HG03060 (cell line): ENCODE data around the gene TTI1.

Experiments used
- ATAC-seq: cut with Tn5 transposase; IDR thresholded peaks from one replicate; pipeline ENCODE4 v1.9.1; 2021; ENCODE audit warnings: low read depth, moderate number of reproducible peaks; ENCODE audit not compliant: unreplicated experiment

The TTI1 gene

DNA sequence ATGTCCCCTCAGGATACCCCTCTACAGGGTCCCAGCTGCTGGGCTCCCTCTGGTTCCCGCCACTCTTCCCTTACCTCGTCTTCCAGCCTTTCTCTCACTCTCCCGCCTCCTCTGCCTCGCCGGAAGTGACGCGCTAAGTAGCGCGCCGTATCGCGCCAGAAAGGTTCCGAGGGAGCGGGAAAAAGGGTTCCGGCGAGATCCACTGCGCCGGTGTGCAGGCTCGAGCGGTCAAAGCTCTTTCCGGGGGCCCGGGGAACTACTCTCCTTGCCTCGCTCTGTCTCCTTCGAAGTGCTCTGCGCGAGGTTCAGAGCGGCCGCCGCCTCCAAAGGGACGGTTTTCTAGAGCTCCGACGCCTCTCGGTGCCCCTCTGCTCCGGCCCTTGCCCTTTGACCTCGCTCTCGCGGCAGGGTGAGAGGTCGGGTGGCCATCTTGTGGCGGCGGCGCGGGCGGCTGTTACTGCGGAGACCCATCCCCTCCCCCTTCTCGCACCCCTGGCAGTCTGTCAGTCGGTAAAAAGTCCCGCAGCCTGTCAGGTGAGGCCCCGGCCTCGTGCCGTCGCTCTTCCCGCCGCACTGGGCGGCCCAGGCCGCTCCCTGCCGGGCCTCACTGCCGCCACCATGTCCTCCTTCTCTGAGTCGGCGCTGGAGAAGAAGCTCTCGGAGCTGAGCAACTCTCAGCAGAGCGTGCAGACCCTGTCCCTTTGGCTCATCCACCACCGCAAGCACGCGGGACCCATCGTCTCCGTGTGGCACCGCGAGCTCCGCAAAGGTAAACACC, at the start of gene TTI1, which contains the start of gene RPRD1B:
Gene TTI1, minus strand, starts transcription at position 127 of the 778 bp plus-strand sequence. CDS start 19,640 bp downstream, outside the sequence.
Gene RPRD1B, plus strand, starts transcription at position 417 of the 778 bp plus-strand sequence. Its CDS starts 202 bp downstream, at position 619.
- ATAC-seq = peak; percentile 75

DNA sequence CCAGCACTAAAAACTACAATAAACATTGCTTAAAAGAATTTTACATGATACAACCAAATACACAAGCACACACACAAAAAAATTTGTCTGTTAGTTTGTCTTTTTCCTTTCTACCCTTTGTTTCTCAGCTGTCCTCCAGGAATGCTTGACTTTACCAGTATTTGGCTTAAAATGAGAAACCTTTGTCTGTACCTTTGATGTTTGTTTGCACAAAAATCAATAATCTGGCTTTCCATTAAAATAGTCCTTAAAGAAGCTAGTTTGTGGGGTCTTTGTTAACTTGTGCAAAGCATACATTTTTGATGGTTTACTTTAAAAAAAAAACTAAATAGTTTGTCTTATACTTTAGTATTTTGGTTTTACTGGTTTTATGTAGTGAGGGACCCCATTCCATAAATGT, 49.6 kb upstream of the TTI1 start:
- no peak for ATAC-seq

DNA sequence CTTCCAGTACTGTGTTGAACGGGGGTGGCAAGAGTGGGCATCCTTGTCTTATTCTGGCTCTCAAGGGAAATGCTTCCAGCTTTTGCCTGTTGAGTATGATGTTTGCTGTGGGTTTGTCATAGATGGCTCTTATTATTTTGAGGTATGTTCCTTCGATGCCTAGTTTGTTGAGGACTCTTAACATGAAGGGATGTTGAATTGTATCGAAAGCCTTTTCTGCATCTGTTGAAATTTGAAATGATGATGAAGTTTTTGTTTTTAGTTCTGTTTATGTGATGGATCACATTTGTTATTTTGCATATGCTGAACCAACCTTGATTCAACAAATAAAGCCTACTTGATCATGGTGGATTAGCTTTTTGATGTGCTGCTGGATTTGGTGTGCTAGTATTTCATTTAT, 48.3 kb upstream of the TTI1 start:
- no peak for ATAC-seq

DNA sequence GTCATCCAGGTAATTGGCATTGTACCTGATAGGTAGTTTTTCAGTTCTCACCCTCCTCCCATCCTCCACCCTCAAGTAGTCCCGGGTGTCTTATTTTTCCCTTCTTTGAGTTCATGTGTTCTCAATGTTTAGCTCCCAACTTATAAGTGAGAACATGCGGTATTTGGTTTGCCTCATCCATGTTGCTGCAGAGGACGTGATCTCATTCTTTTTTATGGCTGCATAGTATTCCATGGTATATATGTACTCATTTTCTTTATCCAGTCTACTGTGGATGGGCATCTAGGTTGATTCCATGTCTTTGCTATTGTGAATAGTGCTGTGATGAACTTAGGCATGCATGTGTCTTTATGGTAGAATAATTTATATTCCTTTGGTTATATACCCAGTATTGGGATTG, 46.1 kb upstream of the TTI1 start:
- ATAC-seq = no peak

DNA sequence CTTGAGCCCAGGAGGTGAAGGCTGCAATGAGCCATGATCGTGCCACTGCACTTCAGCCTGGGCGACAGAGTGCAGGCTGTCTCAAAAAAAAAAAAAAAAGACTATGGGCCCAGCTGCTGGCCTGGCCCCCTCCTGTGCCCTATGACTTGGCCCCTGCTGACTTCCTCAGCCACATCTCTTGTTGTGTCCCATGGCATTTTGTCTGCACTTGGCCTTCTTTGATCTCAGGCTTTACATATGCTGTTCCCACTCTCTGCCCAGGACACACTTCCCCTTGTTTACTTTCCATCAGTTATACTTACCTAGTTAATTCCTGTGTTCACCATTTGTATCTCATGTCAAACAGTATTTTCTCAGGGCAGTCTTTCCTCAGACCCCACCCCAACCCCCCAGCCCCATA, 44.8 kb upstream of the TTI1 start:
- ATAC-seq = no peak

DNA sequence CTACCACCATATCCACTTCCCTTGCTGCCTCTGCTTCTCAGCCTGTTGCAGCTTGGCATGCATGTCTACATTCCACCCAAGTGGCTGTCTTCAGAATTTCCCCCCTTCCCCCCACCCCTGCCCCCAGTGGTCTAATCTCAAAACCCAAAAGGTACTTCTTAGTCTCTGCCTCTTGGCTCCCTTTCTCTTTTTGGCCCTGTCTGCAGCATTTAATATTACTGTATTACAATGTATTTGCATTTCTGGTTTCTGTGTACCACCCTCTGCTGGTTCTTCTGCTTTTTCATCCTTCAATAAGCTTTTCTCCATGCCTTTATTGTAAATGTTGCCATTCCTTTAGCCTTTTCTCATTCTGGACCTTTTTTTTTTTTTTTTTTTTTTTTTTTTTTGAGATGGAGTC, 43.3 kb upstream of the TTI1 start:
- no peak for ATAC-seq

DNA sequence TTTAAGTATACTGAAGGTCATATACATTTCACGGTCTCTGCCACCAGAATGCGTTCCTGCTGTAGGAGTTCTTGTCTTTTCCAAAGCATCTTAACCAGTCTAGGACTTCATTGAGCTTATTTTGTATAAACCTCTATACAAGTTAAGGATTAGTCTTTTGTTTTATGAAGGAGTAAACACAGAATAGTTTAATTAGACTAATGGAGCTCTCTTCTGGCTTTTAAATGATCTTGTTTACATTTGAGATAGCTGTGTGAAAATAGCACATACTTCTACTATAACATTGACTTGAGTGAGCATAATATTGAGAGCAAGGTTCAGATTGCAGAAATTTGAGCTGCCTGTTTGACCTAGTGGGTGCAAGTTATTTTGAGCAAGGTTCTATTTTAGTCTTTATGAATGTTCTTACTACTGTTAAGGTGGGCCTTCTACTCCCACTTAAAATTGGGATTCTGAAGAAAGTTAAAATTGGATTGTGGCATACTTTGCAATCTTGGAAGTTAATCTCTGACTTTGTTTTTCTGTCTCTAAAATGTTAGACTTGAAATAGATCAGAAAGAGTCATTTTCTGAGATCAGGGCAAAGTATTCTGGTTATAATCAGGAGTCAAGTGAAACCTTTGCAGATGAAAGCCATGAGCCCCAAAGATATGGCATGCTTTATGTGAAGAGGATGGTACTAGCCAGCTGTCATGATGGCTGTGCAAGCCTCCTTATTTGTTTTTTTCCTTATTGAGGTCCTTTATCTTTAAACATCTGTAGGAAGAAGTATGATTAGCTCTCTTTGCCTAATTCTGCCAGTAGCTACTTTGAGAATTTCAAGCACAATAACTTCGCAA, 42.1 kb upstream of the TTI1 start:
- no peak for ATAC-seq

DNA sequence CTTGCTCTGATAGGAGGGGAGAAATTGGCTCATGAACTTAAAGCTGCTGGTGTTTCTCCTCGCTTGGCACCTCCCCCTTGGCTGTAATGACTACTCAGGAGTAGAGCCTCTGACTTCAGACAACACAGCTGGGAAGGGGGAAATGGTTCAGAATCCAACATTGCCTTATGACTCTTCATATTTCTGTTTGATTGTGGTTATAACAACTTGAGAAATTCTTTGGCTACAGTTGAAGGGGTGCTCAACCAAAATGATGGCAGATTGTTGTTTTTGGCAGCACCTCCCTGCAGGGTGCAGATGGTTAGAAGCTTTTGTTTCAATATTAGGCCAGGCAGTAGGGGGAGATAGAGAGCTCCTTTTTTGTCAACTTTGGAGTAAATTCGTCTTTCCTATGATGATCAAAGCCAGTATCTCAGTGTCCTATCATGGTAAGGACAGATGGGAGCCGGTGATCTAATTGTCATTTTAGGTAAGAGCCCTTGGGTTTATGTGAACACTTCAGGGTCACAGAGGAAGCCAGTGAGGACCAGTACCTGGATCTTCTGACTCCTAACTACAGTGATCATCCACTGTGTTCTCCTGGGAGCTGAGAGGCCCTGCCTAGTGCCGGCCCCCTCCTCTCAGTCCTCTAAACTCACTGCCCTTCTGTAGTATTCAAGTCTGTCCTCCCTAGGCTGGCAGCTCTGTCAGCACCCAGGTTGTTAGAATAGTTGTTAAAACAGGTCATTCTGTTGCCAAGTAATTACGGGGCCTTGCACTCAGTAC, 40.2 kb upstream of the TTI1 start:
- peak; percentile 48 for ATAC-seq

DNA sequence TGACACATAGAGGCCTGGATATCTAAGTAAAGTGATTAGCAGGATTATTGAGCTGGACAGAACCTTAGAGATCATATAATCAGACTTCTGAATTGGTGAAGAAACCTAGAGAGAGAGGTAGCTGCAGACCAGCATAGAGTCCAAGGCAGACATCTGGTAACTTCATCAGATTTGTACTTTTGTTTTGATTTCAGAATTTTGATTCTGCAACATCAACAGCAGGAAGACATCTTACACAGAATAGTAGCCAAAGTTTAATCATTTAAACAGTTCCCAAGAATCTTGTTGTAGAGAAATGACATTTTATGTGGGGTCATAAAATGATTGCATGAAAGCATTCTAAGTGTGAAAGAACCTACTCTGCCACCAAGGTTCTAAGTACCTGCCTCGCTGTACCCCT, 39.6 kb upstream of the TTI1 start:
- no peak for ATAC-seq

DNA sequence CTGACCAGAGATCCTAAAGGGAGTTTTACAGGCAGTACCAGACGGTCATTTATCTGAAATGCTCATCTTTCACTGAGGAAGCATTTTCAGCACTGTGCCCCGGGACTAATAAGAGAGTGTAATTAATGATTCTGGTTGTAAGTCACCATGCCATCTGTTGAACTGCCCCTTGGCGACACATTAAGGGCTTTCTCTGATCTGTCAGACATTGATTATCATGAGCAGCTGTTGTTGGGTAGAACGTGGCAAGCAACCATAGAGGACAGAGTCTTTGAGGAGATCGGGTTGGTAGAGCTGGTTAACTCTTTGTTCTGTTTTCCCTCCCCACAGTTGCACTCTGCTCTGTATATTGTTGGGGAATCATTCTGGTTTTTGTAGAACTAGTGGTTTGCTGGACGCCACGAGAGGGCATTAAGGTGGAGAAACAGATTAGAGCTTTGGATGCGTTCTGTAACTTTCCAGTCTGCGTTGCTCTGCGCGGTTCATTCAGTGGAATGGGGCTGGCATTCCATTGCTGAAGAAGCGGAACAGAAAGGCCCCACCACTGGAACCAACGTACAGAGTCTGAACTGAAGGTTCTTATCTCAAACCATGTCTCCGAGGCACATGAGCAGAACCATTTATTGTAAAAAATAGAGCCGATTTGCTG, 34.6 kb upstream of the TTI1 start:
- no peak for ATAC-seq

DNA sequence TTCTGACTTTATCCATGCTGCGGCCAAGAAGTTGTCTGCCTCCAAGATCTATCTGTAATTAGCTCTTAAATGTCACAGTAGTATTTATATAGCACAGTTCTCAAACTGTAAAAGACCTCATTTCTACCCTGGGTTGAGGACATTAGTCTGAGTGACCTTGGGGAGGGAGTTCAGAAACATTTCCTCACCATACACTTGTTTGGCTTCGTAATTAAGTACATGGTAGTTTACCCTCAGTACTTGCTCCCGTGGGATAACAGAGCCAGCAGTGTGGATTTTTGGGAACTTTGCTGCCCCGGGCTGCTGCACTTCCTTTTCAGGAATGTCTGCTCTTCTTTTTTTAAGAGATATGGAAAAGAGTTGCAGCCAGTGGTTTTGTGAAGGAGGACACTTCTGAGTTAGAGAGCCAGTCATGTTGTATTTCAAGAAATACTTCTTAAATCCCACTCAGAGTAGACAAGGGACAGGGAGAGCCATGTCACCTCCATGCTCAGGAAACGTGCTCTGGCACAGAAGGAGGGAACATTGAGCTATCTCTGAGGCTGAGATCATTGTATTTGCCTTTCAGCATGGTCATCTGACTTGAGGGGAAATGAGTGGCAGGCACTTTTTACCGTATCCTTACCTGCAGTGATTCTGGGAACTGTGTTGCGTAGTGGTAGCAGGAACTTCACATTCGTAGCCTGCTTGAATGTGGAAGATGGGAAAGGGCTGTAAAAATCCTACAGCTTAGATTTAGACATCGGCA, 33.9 kb upstream of the TTI1 start:
- ATAC-seq = no peak

DNA sequence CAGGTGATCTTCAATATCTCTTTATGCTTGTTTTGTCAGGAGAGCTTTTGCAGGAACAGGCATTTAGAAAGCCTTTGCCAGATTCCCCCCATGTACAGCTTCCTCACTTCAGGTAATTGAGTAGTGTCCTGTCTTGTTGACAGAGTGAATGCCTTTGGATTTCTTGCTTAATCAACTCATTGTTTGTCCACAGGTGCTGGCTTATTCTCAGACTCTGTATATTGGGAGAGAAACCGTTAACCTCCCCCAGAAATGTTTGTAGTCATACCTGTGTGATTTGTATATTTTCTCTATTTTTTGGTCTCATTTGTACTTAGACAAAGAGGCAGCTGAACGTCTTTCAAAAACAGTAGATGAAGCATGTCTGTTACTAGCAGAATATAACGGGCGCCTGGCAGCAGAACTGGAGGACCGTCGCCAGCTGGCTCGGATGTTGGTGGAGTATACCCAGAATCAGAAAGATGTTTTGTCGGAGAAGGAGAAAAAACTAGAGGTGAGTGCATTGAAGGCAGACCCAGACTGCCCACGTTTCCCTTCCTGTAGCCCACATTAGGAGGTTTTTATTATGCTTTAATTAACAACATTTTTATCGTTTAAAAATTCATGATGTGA, 32.6 kb upstream of the TTI1 start:
- no peak for ATAC-seq

DNA sequence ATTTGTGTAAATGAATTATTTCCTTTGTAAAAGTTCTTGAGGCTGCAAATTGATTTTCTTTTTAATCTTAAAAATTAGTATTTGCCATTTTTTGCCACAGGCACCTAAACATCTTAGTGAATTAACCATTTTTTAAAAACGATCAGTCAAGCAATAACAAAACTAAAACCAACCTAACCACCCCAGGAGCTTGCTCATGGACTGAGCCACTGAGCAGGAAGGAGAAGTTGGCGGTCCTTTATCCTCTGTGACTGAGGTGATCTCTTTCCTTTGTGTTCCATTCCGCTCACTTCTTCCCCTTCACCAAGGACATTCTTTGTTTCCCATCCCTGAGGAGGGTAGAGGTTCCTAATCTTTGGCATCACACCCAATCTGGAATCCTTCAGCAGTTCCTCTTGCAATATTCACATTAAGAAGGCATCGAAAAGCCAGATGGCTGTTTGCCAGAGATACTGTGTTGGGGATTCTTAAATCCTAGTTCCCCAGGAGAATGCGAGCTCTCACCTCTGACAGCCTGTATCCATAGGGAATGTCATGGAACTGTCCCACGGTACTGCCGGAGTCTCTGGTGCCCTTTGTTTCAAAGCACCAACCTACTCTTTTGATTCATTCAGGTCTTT, 30.8 kb upstream of the TTI1 start:
- ATAC-seq = no peak

DNA sequence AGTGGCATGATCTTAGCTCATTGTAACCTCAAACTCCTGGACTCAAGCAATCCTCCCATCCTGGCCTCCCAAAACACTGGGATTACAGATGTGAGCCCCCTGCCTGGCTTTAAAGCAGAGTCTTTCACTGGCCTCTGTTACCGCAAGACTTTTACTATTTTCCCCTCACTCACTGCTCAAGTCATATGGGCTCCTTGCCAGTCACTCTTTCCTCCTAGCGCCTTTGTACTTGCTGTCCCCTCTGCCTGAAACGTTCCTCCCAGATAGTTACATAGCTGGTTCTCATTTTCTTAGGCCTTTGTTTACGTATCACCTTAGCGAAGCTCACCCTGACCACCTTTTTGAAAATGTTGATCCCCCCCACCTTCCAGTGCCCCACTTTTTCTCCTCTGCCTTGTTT, 29.6 kb upstream of the TTI1 start:
- ATAC-seq = no peak

DNA sequence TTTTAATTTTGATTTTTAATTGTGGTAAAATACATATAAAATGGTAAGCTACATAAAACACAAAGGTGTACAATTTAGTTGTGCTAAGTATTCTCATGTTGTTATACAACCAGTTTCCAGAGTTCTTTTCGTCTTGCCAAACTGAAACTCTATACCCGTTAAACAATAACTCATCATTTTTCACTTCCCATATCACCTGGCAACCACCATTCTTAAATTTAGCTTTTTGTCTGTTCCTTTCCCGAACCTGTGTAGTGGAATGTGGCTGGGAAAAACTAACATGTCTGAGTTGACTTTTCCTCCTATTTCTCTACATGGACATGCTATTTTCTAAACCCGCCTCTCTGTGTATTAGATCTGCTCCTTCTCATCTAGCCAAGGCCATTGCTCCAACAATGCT, 27.9 kb upstream of the TTI1 start:
- ATAC-seq = no peak

DNA sequence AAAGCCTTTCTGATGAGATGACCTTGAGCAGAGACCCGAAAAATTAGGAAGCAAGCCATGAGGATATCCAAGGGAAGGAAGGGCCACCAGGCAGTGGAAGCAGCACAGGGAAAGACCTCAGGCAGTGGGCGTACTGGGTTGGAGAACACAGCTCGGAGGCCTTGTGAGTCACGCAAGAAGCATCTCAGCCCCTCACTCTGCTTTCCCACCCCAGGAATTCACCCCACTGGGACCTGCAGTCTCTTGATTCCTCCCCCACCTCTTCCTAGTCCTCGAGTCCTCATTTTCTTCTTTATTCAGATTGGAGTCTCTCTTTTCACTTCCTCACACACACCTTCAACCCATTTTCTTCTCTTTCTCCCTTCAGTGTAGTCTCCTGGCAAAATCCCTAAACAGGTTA, 27.3 kb upstream of the TTI1 start:
- ATAC-seq = no peak

DNA sequence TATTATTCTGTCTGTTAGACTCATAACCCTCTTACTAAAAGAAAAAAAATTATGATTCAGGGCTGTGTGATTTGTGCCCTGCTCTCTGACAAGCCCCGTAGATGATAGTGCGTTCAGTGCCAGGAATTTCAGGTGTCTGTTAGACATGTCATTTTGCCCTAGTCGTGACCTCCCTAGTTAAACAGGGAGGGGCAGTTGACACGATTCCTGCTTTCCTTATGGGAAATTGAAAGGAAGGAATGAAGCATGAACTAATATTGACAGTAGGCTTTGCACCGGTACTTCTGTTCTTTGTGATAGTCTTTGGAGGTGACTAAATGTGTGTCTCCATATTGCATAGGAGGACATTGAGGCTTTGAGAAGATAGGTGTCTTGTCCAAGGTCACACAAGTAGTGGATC, 26.6 kb upstream of the TTI1 start:
- ATAC-seq = no peak

DNA sequence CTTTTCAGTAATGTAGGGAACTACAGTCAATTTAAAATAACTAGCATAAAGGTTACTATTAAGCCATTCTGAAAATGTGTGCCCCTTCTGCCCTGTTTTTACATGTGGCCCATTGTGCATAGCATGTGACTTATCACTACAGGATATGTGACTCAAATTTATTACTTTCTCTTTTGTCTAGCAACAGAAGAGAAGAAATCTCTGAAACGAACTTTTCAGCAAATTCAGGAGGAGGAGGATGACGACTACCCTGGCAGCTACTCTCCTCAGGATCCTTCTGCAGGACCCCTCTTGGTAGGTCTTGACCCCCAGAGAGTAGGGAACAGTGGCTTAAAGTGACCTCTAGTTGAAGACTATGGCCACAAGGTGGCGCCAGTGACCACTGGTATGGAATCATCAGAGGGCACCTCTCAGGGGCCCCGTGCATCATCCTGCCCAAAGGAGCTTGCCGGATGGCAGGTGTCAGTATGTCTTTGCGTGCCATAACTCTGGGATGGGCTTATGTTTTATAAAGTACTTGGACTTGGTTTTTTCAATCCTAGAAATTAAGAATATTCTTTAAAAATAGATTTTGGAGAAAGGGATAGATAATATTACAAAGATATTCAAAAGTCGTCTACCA, 24.2 kb upstream of the TTI1 start:
- ATAC-seq = no peak

DNA sequence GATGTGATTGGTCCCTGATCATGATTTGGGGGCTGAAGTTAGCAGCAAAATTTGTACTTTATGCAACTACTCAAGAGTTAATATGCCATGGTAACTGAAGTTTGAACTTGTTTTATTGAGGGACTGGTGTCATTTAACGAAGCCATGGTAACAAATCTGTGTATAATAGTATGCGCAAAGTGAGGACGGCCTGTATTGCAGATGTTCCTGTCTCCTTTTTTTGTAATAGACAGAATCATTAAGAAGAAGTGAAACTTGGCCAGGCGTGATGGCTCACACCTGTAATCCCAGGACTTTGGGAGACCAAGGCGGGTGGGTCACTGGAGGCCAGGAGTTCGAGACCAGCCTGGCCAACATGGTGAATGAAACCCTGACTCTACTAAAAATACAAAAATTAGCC, 22.6 kb upstream of the TTI1 start:
- ATAC-seq = no peak
